HG02840 (cell line): ENCODE results near the gene GYG1.
A peak's percentile ranks its signal among the peaks of the same experiment; 100 is the strongest.

Experiments used
- ATAC-seq: cut with Tn5 transposase; IDR thresholded peaks from one replicate; pipeline ENCODE4 v1.9.1; 2021; ENCODE audit warnings: mild to moderate bottlenecking, moderate library complexity, moderate number of reproducible peaks; ENCODE audit not compliant: unreplicated experiment, low FRiP score

Gene GYG1

GRCh38 chr3:148991219-148992026 is at the start of gene GYG1:
GYG1 (plus strand) TSS chr3:148991540; CDS start chr3:148991641, 101 bp downstream.
- peak; percentile 83 for ATAC-seq

- peak; percentile 93 for ATAC-seq
Observed at GRCh38 chr3:148943506-148944205, 47.7 kb upstream of the GYG1 start.

- no peak for ATAC-seq
Observed at GRCh38 chr3:148945116-148945515, 46.2 kb upstream of the GYG1 start.

- no peak for ATAC-seq
Observed at GRCh38 chr3:148948913-148949657, 42.3 kb upstream of the GYG1 start.

DNA sequence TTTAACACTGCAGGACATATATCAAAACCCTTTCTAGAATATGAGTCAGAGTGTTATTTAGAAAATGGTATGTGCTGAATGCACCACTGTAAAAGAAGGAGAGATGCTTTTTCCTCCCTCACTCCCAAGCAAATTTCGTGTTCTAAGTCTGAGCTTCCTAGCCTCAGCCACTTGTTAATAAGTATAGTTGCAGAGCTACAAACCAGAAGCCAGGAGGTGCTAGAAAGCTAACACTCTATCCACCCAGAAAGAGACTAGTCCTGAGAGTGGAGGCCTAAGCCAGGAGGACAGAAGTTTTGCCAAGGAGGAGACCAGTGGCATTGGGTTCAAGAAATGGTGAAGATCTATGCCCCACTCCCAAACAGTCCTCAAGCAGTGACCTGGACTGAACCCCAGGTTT is 40.5 kb upstream of the GYG1 start:
- no peak for ATAC-seq

DNA sequence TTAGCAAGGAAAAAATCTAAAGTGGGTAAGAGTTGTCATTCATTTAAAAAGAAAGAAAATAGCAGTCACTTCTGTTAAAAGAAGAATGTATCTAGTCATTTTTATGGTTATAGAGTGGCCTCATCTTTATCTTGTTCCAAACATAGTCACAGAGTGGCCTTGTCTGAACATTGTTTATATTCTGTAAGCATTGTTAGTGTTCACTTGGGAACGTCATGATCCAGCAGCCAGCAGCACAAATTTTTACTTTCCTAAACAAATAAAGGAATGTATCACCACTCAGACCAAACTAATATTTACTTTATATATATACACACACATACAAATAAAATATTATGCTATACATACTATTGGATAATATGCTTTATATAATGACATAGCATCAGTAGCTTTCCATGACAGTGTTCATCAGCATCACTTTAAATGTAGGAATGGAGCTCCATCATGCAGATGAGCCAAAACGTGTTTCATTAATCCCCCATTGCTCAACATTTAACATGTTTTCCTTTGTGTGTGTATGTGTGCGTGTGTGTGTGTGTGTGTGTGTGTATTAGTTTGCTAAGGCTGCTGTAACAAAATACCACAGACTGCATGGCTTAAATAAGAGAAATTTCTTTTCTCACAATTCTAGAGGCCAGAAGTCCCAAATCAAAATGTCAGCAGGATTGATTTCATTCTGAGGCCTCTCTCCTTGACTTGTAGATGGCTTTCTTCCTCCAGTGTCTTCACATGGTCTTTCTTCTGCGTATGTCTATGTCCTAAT is 39.6 kb upstream of the GYG1 start:
- ATAC-seq, result no peak

- no peak for ATAC-seq
Observed at GRCh38 chr3:148953094-148953493, 38.2 kb upstream of the GYG1 start.

GRCh38 chr3:148954981-148955380 is 36.4 kb upstream of the GYG1 start:
- no peak for ATAC-seq

DNA sequence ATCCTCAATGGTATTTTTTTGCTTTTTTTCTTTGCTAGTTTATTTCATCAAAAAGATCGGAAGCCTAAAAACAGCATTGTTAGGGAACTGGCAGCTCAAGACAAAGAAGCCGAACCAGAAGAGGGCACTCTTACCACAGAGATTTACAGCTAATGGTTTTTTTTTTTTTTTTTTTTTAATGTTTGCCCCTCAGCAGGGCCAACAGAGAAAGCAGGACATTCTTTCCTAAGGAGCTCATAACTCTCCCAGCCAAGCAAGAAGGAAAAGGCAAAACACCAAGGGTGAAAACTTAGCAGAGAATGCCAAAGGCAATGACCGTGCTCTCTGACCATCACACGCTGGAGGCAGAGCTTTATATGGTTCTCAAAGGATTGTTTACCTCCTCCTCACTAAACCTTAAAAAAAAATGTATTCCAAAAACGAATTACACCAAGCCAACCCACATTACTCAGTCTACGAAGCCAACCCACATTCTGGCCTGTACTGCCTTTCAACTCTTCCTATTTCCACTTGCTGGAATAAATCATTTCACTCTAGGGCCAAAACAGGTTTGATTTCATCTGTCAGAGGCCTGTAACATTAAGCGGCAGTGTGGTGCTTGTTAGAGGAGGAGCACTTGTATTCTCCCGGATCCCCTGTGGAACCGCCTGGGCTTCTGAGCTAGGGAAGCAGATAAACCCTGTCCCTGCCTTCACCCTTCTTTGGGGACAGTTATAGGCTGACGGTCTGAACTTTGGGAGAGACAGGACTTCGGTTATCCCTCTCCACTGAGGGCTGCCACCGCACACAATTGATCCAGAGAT is 35.6 kb upstream of the GYG1 start:
- no peak for ATAC-seq

DNA sequence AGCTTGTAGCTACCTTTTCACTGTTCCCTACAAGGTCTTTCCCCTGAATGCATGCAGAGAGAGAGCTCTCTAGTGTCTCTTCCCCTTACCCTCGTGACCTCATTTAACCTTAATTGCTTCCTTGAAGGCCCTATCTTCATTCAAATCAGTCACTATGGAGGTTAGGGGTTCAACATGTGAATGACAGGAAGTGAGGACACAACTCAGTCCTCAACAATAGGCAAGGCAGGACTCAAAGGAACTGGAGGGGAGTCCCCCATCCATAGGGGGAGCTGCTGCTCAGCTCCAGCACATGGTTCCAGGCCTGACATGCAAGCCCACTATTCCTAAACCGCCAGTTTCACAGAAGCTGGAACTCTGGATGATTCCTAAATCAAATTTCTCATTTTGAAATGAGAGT is 33.8 kb upstream of the GYG1 start:
- no peak for ATAC-seq

DNA sequence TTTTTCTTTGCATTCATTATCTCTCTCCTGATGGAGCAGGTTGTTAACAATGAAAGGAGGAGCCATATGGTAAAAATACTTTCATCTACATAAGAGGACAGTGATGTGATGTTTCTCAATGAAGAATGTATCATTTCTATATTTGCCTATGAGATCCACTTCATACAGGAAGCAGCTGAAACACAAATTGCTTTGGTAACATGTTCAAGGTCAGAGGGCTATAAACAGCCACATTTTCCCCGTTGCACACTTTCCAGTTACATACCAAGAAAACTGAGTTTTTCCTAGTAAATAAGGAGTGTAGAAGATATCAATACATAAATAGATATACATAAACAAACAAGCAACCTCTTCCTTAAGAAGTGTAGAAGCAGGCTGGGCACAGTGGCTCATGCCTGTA is 32.6 kb upstream of the GYG1 start:
- ATAC-seq, result no peak

DNA sequence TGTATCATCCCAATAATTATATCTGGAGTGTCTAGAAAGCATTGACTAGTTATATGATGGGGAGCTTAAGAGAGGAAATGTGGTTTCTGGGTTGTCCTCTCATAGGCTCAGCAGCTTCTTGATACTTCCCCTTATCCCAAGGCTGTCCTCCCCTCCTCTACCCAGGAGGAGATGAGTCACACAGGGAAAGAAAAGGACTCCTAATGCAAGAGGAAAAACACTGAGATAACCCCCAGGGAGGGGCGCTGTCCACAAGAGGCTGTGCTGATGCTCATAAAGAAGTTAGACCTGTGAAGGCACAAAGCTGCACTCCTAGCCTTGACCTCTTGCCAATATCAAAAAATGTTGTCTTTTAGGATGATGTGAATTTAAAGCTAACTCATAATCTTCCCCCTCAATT is 28.8 kb upstream of the GYG1 start:
- no peak for ATAC-seq

DNA sequence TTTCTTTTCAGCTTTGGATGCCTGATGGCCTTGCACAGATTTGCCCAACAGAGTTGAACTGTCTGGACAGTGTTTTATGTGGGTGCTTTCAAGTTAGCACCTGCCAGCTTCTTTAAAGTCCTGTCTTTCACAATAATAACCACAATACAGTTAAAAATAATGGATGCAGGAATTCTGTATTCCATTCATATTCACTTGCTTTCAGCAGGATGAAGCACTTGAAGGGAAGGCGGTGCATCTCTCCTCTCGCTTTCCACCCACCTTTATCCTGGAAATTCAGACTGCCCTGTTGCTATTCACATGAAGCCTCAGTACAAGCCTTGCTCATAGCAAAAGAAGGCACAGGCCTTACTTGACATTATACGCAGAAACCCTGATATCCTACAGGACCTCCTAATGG is 26.5 kb upstream of the GYG1 start:
- ATAC-seq, result no peak

GRCh38 chr3:148968321-148968720 is 23.0 kb upstream of the GYG1 start:
- ATAC-seq, result no peak

DNA sequence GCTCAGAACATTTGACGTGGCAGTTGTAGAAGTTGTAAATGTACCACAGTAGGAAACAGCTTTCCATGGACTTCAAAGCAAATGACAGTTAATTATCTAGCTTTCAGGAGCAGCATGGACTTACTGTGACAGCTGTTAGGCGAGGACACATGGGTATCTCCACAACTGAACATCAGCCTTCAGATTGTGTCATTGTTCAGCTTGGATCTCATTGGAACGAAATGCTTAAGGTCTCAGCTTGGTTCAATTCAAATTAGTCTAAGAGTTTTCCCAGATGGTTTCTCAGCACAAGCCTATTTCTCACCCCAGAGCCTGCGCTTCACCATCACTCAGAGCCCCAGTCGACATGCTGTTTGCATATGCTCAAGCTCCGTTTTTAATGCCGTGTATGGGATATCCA is 21.1 kb upstream of the GYG1 start:
- ATAC-seq, result no peak

DNA sequence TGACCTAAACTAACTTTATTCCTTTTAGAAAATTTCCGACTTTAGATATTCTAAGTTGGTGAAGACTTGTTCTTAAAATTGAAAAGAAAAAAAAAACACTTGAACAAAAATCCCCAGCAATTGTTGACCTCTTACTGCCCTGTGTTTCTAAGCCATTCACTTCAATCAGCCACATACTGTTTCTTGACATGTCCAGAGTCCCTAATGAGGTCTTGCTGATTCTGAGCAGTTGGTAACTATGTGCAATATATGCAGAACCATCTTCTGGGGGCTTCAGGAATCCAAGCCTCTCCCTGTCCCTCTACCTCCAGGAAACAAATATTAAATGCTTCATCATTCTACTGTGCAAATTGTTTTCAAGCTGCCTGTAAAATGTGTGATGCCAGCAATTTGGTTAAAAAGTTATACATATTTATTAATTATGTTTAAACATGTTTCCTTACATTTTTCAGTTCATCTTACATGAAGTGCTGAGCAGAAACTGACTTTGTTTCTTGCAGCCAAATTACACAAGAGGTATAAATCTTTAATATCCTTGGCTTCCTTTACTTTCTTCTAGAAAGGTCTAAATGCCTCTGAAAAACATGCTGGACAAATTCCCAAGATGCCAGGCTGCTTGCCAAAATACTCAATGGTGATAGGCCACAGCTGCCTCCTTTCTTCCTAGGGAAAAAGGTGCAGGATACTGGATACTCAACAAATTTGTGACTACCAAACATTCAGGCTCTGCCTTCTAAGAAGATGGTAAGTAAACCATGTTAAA is 19.8 kb upstream of the GYG1 start:
- ATAC-seq, result no peak

GRCh38 chr3:148974726-148975125 is 16.6 kb upstream of the GYG1 start:
- ATAC-seq, result no peak

- ATAC-seq, result no peak
Observed at GRCh38 chr3:148975248-148975647, 16.1 kb upstream of the GYG1 start.

DNA sequence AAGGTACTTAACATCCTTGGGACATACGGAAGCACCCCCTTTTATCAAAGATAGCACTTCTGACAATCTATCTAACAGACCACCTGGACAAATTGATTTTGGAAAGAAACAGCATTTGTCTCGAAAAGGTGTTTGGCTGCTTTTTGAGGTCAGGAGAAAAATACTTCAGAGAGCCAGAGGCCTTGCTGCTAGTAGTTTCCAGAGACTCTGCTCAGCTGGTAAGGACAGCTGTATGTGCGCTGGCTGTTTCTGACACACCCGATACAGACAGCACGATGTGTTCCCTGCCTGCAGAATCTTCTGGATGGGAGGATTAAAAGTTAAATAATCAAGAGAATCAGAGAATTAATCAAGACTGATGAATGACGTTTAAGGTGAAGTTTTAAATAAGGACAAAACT is 15.6 kb upstream of the GYG1 start:
- ATAC-seq, result no peak
